Keratinocyte (primary cell): Measurements from ENCODE around the gene NFASC. TPM values are rescaled to one million over a fixed set of nuclear protein-coding genes. Genes with fewer than 3 reads are reported as not detected.

Source experiments
- DNase-seq: peaks from one replicate; pipeline ENCODE4 v3.0.0-alpha.2; 2011; ENCODE audit warnings: low read depth, missing footprints, low spot score
- FAIRE-seq: peaks from 2 replicates; lab custom pipeline; 2011; peaks lifted over from hg19 to GRCh38; lab: Jason Lieb, UNC
- H2AFZ ChIP-seq: 2 replicates; pipeline ENCODE4 v1.6.0; 2012; ENCODE audit warnings: low read length, control low read depth, inconsistent platforms; ENCODE audit not compliant: control insufficient read depth
- H3K27ac ChIP-seq: 2 replicates; pipeline ENCODE4 v1.5.1; 2011; ENCODE audit warnings: low read length; ENCODE audit not compliant: control insufficient read depth, insufficient read depth
- H3K27me3 ChIP-seq: 3 replicates; pipeline ENCODE4 v1.6.0; 2011; ENCODE audit warnings: low read length; ENCODE audit not compliant: control insufficient read depth, insufficient read depth; ENCODE audit errors: extremely low read depth
- H3K36me3 ChIP-seq, 2 experiments: 2 replicates in 1 of 2; 3 replicates in 1 of 2; pipeline ENCODE4 v1.5.1; 2011; ENCODE audit warnings: low read length in 2 of 2, mild to moderate bottlenecking in 1 of 2; ENCODE audit not compliant: control insufficient read depth in 2 of 2, insufficient read depth in 2 of 2; ENCODE audit errors: extremely low read depth in 1 of 2
- H3K4me1 ChIP-seq: 3 replicates; pipeline ENCODE4 v1.5.1; 2011; ENCODE audit warnings: low read length; ENCODE audit not compliant: control insufficient read depth, insufficient read depth; ENCODE audit errors: extremely low read depth
- H3K4me2 ChIP-seq: 3 replicates; pipeline ENCODE4 v1.6.0; 2011; ENCODE audit warnings: low read depth, low read length; ENCODE audit not compliant: control insufficient read depth, insufficient read depth; ENCODE audit errors: extremely low read depth
- H3K4me3 ChIP-seq, 3 experiments: fragments of 200-600 bp in 1 of 3; sonication (generic) in 1 of 3; 2 replicates in 2 of 3; 3 replicates in 1 of 3; pipeline ENCODE4 v1.5.1; 2011 to 2016; ENCODE audit warnings: low read length in 3 of 3, mild to moderate bottlenecking in 3 of 3, control low read depth in 2 of 3, inconsistent platforms in 1 of 3, low read depth in 1 of 3, mixed read lengths in 1 of 3, mixed run types in 1 of 3, moderate library complexity in 1 of 3; ENCODE audit not compliant: control insufficient read depth in 2 of 3, insufficient read depth in 2 of 3; ENCODE audit errors: extremely low read depth in 1 of 3
- H3K79me2 ChIP-seq: 2 replicates; pipeline ENCODE4 v1.6.0; 2012; ENCODE audit warnings: low read length; ENCODE audit not compliant: control insufficient read depth, insufficient read depth
- H3K9ac ChIP-seq: 3 replicates; pipeline ENCODE4 v1.6.0; 2011; ENCODE audit warnings: low read length; ENCODE audit not compliant: control insufficient read depth, insufficient read depth; ENCODE audit errors: extremely low read depth
- H3K9me1 ChIP-seq: 3 replicates; pipeline ENCODE4 v1.6.0; 2011; ENCODE audit warnings: low read length; ENCODE audit not compliant: control insufficient read depth, insufficient read depth; ENCODE audit errors: extremely low read depth
- H3K9me3 ChIP-seq: 2 replicates; pipeline ENCODE4 v1.5.1; 2012; ENCODE audit warnings: low read depth, low read length; ENCODE audit not compliant: control insufficient read depth
- H4K20me1 ChIP-seq: 3 replicates; pipeline ENCODE4 v1.6.0; 2011; ENCODE audit warnings: low read length; ENCODE audit not compliant: control insufficient read depth, insufficient read depth; ENCODE audit errors: extremely low read depth
- CTCF ChIP-seq, 3 experiments: IDR thresholded peaks in 1 of 3; conservative IDR thresholded peaks in 1 of 3; optimal IDR thresholded peaks in 1 of 3; 2 replicates in 2 of 3; 3 replicates in 1 of 3; pipeline versions ENCODE3 to v1.5.1; 2011; ENCODE audit warnings: low read length in 3 of 3, mild to moderate bottlenecking in 3 of 3, moderate library complexity in 2 of 3, control low read depth in 1 of 3, inconsistent platforms in 1 of 3; ENCODE audit not compliant: insufficient read depth in 2 of 3; ENCODE audit errors: extremely low read depth in 1 of 3
- EZH2 ChIP-seq: IDR thresholded peaks from one replicate; pipeline ENCODE4 v1.6.1; 2012; ENCODE audit warnings: inconsistent platforms, mild to moderate bottlenecking, low read length, moderate library complexity
- dilution Hi-C: fragments of 300-500 bp; cut with MboI; formaldehyde crosslinking; loops from one replicate; pipeline ENCODE4 v1.7.0; 2020; ENCODE audit warnings: low sequenced_read_pairs; ENCODE audit not compliant: extremely low pct_ligation_motif_present
- polyA plus RNA-seq, 5 experiments: library from polyadenylated mRNA; depleted of rRNA in 3 of 5; stranded (reverse) in 3 of 5; stranded (forward) in 1 of 5; unstranded in 1 of 5; fragments of >200 nt; gene quantifications; 1 replicate in 1 of 5; 2 replicates in 3 of 5; 3 replicates in 1 of 5; pipeline versions ENCODE4 v1.2.1 to v1.2.3, GENCODE V29; 2011 to 2012; ENCODE audit warnings: missing spikeins in 2 of 5, low read depth in 1 of 5, low replicate concordance in 1 of 5

The NFASC gene
- polyA plus RNA-seq, 1 donor (not counting 4 experiments of a cell fraction or from before 2014, with no cell fraction given): 4.3 TPM

- no peaks in the 10 kb centered on the region for H3K9me3 ChIP-seq
- peaks cover 31% of the 10 kb centered on the region for H3K27me3 ChIP-seq
- no peaks in the 10 kb centered on the region for H3K79me2 ChIP-seq
- dilution Hi-C loops: no loop called here
- no peaks in the 10 kb centered on the region for H3K9me1 ChIP-seq
- no peak overlapping the region for H3K4me3 ChIP-seq
- H3K4me2 ChIP-seq: no peak overlapping the region
- TF ChIP-seq EZH2 (no peak), CTCF (optimal IDR thresholded peaks at IDR 0.05 in 1 of 3, IDR thresholded peaks at IDR 0.05 in 1 of 3, conservative IDR thresholded peaks at IDR 0.05 in 1 of 3; ENCODE audit: extremely low read depth in 1 of 3, insufficient read depth in 2 of 3, low read length in 3 of 3) (no peak)
- FAIRE-seq (no peak), DNase-seq (no peak)
- no peak overlapping the region for H3K27ac ChIP-seq
- no peaks in the 10 kb centered on the region for H3K4me1 ChIP-seq
- no peaks in the 10 kb centered on the region for H4K20me1 ChIP-seq
- no peak overlapping the region for H3K9ac ChIP-seq
- no peaks in the 10 kb centered on the region for H3K36me3 ChIP-seq
- no peak overlapping the region for H2AFZ ChIP-seq
Observed at GRCh38 chr1:205008896-205009295, 138.2 kb downstream of the NFASC start.

GRCh38 chr1:205009670-205010069 is 139.0 kb downstream of the NFASC start:
- Histone ChIP-seq H3K9ac (no peak overlapping the region), H3K36me3 (no peaks in the 10 kb centered on the region), H2AFZ (no peak overlapping the region), H3K9me1 (no peaks in the 10 kb centered on the region), H3K4me3 (no peak overlapping the region), H4K20me1 (no peaks in the 10 kb centered on the region), H3K4me2 (no peak overlapping the region), H3K27ac (no peak overlapping the region), H3K79me2 (no peaks in the 10 kb centered on the region), H3K9me3 (no peaks in the 10 kb centered on the region), H3K27me3 (peaks cover 31% of the 10 kb centered on the region), H3K4me1 (peaks cover 5% of the 10 kb centered on the region)
- no peak for DNase-seq
- TF ChIP-seq EZH2 (no peak), CTCF (optimal IDR thresholded peaks at IDR 0.05 in 1 of 3, IDR thresholded peaks at IDR 0.05 in 1 of 3, conservative IDR thresholded peaks at IDR 0.05 in 1 of 3; ENCODE audit: extremely low read depth in 1 of 3, insufficient read depth in 2 of 3, low read length in 3 of 3) (no peak)
- no peak for FAIRE-seq
- dilution Hi-C loops: no loop called here
